ENCODE results near the gene SCGN.

Gene SCGN

DNA sequence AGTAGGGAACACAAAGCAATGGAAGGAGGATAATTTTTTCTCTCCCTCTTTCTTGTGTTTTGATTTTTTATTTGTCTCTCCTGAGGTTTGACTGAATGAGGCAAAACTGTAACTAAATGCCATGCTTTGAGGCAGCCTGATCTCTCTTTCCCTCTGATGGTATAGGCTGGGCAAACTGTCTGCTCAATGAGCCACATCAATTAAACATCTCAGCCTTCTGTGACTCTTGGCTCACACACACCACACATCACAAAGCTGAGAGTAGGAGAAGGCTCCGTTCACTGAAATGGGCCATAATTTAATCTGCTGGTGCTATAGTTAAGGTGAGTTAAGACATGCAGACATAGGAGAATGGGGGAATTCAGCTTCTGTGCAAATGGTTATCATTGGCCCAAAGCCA, 28.1 kb upstream of the SCGN start:
- DNase-seq (ENCODE audit: extremely low read depth, low read depth): no peak

DNA sequence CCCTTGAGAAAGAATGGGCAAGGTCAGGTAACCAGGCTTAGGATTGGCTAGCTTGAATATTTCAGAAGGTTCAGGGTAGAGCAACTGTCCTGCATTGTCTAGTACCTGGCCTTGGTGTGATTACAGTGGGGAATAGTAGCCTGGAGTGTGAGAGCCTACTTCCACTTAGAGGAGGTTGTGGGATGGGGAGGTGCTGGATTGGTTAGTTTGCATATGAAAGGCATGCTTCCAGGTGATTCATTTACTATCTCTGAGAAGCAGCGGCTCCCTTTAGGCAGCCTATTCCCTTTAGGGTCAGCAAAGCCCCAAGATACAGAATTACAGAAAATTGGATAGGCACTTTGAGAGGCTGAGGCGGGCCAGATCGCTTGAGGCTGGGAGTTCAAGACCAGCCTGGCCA, 25.0 kb upstream of the SCGN start:
- no peak for DNase-seq (ENCODE audit: extremely low read depth, low read depth)
- TF ChIP-seq, protein P1, sequence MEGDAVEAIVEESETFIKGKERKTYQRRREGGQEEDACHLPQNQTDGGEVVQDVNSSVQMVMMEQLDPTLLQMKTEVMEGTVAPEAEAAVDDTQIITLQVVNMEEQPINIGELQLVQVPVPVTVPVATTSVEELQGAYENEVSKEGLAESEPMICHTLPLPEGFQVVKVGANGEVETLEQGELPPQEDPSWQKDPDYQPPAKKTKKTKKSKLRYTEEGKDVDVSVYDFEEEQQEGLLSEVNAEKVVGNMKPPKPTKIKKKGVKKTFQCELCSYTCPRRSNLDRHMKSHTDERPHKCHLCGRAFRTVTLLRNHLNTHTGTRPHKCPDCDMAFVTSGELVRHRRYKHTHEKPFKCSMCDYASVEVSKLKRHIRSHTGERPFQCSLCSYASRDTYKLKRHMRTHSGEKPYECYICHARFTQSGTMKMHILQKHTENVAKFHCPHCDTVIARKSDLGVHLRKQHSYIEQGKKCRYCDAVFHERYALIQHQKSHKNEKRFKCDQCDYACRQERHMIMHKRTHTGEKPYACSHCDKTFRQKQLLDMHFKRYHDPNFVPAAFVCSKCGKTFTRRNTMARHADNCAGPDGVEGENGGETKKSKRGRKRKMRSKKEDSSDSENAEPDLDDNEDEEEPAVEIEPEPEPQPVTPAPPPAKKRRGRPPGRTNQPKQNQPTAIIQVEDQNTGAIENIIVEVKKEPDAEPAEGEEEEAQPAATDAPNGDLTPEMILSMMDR (IDR thresholded peaks at IDR 0.05; ENCODE audit: low read depth, low read length, missing control alignments): no peak
- no peak overlapping the region for H3K4me3 ChIP-seq (replicated peaks; ENCODE audit: low read depth, low read length)

More for the DNA sequence above, 28.1 kb upstream of the SCGN start:
- no peak overlapping the region for H3K4me3 ChIP-seq (replicated peaks; ENCODE audit: low read depth, low read length)
- TF ChIP-seq, protein P1 (IDR thresholded peaks at IDR 0.05; ENCODE audit: low read depth, low read length, missing control alignments): no peak

DNA sequence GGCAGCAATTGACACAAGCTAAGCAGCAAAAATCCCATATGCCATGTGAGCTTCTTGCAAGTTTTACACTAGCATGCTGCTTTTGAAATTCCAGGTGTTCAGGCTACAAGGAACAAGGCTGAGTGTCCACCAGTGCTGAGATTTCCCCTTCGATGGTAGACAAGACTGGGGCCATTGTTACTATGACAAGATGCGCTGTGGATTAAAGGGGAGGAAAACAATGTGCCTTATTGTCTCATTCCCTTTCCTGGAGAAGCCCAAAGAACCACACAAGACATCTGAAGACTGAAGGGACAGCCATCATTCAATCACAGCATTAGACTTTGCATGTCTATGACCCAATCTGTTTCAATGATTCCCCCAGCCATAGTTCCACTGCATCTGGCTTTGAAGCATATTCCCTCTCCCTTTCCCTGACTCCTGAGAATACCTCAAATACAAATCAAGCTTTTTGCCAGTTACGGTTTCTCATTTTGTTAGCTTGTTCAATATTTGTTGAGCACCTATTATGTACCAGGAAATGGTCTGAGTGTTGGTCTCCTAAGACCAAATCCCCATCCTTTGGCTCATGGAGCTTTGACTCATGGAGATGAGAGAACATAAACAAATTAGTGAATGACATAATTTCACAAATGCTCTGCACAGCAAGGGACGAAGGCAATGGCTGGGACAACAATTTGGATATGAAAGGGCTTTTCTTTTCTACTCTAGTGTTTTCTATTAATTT, 23.4 kb upstream of the SCGN start:
- no peak overlapping the region for H3K4me3 ChIP-seq (replicated peaks; ENCODE audit: low read depth, low read length)
- no peak for DNase-seq (ENCODE audit: extremely low read depth, low read depth)
- TF ChIP-seq, protein P1 (IDR thresholded peaks at IDR 0.05; ENCODE audit: low read depth, low read length, missing control alignments): no peak

DNA sequence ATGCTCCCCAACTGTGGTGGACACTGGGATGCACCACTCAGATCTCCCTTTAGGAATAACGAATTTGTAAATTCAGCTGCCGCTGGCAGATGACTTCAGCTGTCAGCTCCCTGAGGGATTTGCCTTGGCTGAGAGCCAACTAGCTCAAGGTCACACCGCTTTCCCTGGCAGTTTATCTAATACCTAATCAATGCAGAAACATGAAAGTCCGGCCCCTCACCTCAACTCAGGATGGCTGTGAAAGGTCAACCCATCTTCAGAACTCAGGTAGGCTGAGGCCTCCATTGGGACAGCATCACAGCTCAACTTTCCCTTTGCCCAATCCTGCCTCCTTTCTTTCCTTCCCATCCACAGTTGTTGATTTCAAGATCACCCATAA, 22.8 kb upstream of the SCGN start:
- TF ChIP-seq, protein P1 (IDR thresholded peaks at IDR 0.05; ENCODE audit: low read depth, low read length, missing control alignments): no peak
- no peak for DNase-seq (ENCODE audit: extremely low read depth, low read depth)
- H3K4me3 ChIP-seq (replicated peaks; ENCODE audit: low read depth, low read length): no peak overlapping the region

DNA sequence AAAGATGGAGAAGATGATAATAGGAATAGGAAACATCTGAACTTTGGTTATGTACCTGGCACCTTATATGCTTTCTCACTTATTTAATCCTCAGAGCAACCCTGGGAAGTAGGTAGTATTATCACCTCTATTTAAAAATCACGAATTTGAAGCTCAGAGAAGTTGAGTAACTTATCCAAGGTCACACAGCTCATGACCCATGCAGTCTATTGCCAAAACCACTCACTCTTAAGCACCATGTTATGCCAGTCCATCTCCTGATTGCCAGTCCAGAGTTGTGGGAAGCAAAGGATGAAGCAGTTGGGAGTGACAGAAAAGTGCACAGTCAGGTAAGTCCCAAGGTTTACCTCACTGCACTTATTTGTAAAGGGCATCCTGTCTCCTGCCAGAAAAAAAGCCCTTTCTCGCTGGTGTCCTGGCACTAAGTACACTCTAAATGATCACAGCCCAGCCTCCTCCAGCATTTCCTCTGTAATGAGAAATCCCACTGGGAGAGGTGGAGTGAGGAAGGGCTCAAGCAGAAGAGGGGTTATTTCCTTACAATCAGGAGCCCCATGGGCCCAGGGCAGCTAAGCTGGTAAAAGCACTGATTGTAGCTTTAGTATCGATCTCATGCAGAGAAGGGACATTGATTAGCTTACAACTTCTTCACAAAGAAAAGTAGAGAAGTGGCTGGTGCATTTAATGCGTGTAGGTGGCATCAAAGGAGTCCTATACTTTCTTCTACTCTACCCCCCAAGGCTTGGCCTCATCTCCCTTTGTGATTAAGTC, 21.3 kb upstream of the SCGN start:
- no peak overlapping the region for H3K4me3 ChIP-seq (replicated peaks; ENCODE audit: low read depth, low read length)
- DNase-seq (ENCODE audit: extremely low read depth, low read depth): no peak
- TF ChIP-seq, protein P1 (IDR thresholded peaks at IDR 0.05; ENCODE audit: low read depth, low read length, missing control alignments): no peak

DNA sequence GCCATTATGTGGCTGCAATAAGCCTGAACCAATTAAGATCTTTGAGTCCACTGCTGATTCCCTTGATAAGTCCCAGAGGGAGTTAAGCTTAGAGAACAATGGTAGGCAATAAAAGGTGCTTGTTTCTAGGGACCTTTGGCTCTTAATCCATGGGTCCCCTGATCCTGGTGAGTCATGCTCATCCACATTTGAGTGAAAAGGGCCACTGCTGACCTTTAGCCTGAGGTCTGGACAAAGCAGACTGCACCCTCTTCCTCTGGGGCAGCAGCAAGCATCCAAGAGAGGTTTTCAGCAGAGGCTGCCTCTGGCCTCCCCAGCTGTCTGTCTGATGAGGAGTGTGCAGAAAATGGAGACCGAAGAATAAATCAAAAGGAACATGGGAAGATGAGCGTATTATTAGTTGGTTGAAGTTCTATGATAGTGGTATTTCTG, 16.1 kb upstream of the SCGN start:
- TF ChIP-seq, protein P1 (IDR thresholded peaks at IDR 0.05; ENCODE audit: low read depth, low read length, missing control alignments): no peak
- no peak overlapping the region for H3K4me3 ChIP-seq (replicated peaks; ENCODE audit: low read depth, low read length)
- DNase-seq (ENCODE audit: extremely low read depth, low read depth): no peak

Data from HFF-Myc (cell line).